Loucy (cell line): ENCODE results near the gene FEZF1.

Experiments
- H2AFZ ChIP-seq: fragments of 200-600 bp; sonication (generic); 2 replicates; pipeline ENCODE4 v1.6.0; 2016; ENCODE audit warnings: antibody characterized with exemption, mild to moderate bottlenecking, low read length, moderate library complexity
- H3F3A ChIP-seq: fragments of 200-600 bp; 2 replicates; pipeline ENCODE4 v1.6.0; 2016; ENCODE audit warnings: antibody characterized with exemption, low read depth, mild to moderate bottlenecking
- H3K27me3 ChIP-seq: fragments of 200-600 bp; sonication (generic); 2 replicates; pipeline ENCODE4 v1.6.1; 2014; ENCODE audit warnings: low read length, mild to moderate bottlenecking; ENCODE audit not compliant: insufficient read depth, poor library complexity, severe bottlenecking
- H3K36me3 ChIP-seq: fragments of 200-600 bp; sonication (generic); 2 replicates; pipeline ENCODE4 v1.6.1; 2016; ENCODE audit warnings: low read length; ENCODE audit not compliant: insufficient read depth
- H3K4me1 ChIP-seq: fragments of 200-600 bp; sonication (generic); 2 replicates; pipeline ENCODE4 v1.5.1; 2014; ENCODE audit warnings: low read length, mild to moderate bottlenecking; ENCODE audit not compliant: insufficient read depth, poor library complexity, severe bottlenecking
- H3K4me2 ChIP-seq: fragments of 200-600 bp; sonication (generic); 2 replicates; pipeline ENCODE4 v1.6.0; 2014; ENCODE audit warnings: antibody characterized with exemption, low read length, low read depth, mild to moderate bottlenecking; ENCODE audit not compliant: poor library complexity, severe bottlenecking
- H3K4me3 ChIP-seq: fragments of 200-600 bp; sonication (generic); 2 replicates; pipeline ENCODE4 v1.5.1; 2014; ENCODE audit warnings: low read length, mild to moderate bottlenecking, mixed read lengths; ENCODE audit not compliant: poor library complexity, severe bottlenecking
- H3K79me2 ChIP-seq: fragments of 200-600 bp; sonication (generic); 2 replicates; pipeline ENCODE4 v1.6.1; 2014; ENCODE audit warnings: low read length; ENCODE audit not compliant: insufficient read depth
- H3K9ac ChIP-seq: fragments of 200-600 bp; sonication (generic); 2 replicates; pipeline ENCODE4 v1.6.0; 2014; ENCODE audit warnings: mild to moderate bottlenecking, low read depth, low read length, moderate library complexity; ENCODE audit not compliant: poor library complexity, severe bottlenecking
- H3K9me2 ChIP-seq: fragments of 200-600 bp; sonication (generic); replicated peaks from 2 replicates; pipeline ENCODE4 v1.6.1; 2016; ENCODE audit warnings: low read depth, low read length, mixed read lengths
- H3K9me3 ChIP-seq: fragments of 200-600 bp; sonication (generic); 2 replicates; pipeline ENCODE4 v1.6.1; 2014; ENCODE audit warnings: mild to moderate bottlenecking, antibody characterized with exemption, low read length, low read depth; ENCODE audit not compliant: insufficient read depth
- H4K20me1 ChIP-seq: fragments of 200-600 bp; sonication (generic); 2 replicates; pipeline ENCODE4 v1.6.0; 2014; ENCODE audit warnings: antibody characterized with exemption, low read length, mild to moderate bottlenecking; ENCODE audit not compliant: insufficient read depth, poor library complexity, severe bottlenecking
- EZH2phosphoT487 ChIP-seq: fragments of 200-600 bp; IDR thresholded peaks from 2 replicates; pipeline ENCODE4 v1.6.1; 2018; ENCODE audit warnings: antibody characterized with exemption, mild to moderate bottlenecking, moderate library complexity, borderline replicate concordance
- TF ChIP-seq, protein P1 (sequence below): fragments of 200-600 bp; sonication (generic); conservative IDR thresholded peaks from 2 replicates; pipeline ENCODE4 v1.5.1; 2014; ENCODE audit warnings: mild to moderate bottlenecking, antibody characterized with exemption, low read length

Gene FEZF1

DNA sequence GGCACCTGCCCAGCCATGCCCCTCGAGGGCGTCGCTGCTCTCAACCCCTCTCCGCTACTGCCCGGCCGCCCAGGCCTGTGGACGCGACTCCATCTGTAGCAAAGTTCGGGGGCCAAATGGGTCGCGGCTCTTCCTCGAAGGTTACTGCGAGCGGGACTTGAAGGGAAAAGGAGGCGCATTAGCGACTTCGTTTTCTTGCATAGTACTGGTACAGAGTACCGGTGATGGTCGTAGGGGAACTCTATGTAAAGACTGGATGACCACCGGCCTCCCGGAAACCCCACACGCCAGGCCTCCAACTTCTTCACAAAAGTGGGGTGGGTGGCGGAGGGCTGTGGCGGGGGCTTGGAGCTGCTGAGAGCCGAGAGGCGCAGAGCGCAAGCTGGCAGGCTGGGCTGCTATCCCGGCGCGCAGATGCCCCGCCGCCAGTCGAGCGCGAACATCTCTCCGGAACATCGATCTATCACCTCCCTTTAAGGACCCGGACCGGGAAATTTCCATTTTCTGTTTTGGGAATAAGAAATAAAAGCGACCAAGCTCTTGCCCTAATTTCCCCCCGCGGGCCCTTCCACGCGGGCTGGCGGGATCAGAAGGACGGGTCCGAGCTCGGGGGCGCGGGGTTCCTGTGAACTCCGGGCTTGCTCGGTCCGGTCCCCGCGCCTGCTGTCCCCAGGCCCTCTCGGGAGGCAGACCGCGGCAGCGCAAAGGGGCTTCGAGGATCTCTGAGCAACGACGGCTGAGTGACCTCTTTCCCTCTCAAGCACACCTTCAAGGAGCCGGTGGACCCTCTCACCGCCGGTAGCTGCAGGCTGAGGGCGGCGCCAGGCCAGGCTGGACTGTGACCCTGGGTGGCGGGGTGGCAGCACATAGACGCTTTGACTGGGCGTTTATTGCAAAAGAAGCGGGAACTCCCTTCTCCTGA lies 12.2 kb upstream of the FEZF1 start:
- no peak overlapping the region for H3K4me3 ChIP-seq
- no peaks in the 10 kb centered on the region for H3F3A ChIP-seq
- no peaks in the 10 kb centered on the region for H4K20me1 ChIP-seq
- H3K9me2 ChIP-seq: no peaks in the 10 kb centered on the region
- no peaks in the 10 kb centered on the region for H3K79me2 ChIP-seq
- H3K9me3 ChIP-seq: no peaks in the 10 kb centered on the region; the same call in 1 of the 2 replicates
- TF ChIP-seq, protein P1, sequence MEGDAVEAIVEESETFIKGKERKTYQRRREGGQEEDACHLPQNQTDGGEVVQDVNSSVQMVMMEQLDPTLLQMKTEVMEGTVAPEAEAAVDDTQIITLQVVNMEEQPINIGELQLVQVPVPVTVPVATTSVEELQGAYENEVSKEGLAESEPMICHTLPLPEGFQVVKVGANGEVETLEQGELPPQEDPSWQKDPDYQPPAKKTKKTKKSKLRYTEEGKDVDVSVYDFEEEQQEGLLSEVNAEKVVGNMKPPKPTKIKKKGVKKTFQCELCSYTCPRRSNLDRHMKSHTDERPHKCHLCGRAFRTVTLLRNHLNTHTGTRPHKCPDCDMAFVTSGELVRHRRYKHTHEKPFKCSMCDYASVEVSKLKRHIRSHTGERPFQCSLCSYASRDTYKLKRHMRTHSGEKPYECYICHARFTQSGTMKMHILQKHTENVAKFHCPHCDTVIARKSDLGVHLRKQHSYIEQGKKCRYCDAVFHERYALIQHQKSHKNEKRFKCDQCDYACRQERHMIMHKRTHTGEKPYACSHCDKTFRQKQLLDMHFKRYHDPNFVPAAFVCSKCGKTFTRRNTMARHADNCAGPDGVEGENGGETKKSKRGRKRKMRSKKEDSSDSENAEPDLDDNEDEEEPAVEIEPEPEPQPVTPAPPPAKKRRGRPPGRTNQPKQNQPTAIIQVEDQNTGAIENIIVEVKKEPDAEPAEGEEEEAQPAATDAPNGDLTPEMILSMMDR: no peak
- TF ChIP-seq EZH2phosphoT487: no peak
- no peaks in the 10 kb centered on the region for H3K36me3 ChIP-seq
- H3K9ac ChIP-seq: no peak overlapping the region
- H3K27me3 ChIP-seq: no peaks in the 10 kb centered on the region
- H3K4me1 ChIP-seq: no peaks in the 10 kb centered on the region
- no peak overlapping the region for H2AFZ ChIP-seq
- no peak overlapping the region for H3K4me2 ChIP-seq

DNA sequence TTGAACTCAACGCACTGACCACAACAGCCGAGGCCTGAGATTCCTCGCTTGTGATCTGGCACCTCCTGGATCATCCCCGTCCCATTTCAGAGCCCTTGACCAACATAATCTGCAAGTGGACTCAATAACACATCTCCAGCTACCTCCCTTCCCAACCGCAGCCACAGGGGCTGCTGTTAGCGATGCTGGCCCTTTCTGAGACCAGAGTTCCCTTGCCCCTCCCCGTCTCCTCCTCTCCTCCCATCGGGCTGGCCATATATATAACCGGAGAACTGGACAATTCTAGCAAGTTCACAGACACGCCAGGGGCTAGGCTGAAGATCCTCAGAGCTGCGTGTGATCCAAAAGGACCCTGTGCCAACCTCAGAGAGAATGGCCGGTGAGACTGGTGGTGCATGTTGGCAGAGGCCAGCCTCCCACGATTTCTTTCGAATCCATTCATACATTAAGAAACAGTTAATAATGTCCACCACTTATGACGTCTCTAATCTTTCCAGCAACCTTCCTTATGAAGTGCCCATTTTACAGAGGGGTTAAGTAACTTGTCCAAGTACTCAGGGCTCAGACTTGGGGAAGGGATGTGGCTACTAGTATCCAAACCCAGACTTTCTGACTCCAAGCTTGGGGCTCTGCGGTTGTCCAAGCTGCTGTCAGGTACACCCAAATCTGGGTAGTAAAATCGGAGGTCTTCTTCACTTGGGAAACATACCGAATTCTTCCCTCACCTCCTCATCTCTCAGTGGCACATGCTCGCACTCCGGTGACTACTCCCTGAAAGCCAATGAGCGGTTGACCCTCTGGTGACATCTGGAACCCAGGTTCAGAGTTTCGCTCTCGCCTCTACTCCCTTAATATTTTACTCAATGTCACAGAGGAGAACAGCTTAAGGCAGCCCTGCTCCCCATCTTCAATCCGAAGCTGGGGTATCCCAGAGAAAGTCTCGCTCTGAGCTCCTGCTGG lies 11.2 kb upstream of the FEZF1 start:
- no peak overlapping the region for H3K4me3 ChIP-seq

GRCh38 chr7:122314284-122314683 lies 9.7 kb upstream of the FEZF1 start:
- no peaks in the 10 kb centered on the region for H4K20me1 ChIP-seq
- H3K27me3 ChIP-seq: no peaks in the 10 kb centered on the region
- no peak overlapping the region for H2AFZ ChIP-seq
- no peaks in the 10 kb centered on the region; the same call in 1 of the 2 replicates for H3K9me3 ChIP-seq
- H3K9ac ChIP-seq: no peak overlapping the region
- TF ChIP-seq, protein P1: no peak
- H3K36me3 ChIP-seq: no peaks in the 10 kb centered on the region
- no peak overlapping the region for H3K4me3 ChIP-seq
- no peak overlapping the region for H3K4me2 ChIP-seq
- no peaks in the 10 kb centered on the region for H3K79me2 ChIP-seq
- H3F3A ChIP-seq: no peaks in the 10 kb centered on the region
- no peaks in the 10 kb centered on the region for H3K9me2 ChIP-seq
- no peaks in the 10 kb centered on the region for H3K4me1 ChIP-seq

More for the DNA sequence above, 11.2 kb upstream of the FEZF1 start:
- Histone ChIP-seq H3K9ac (no peak overlapping the region), H3K36me3 (no peaks in the 10 kb centered on the region), H3K9me3 (no peaks in the 10 kb centered on the region; the same call in 1 of the 2 replicates), H3K4me2 (no peak overlapping the region), H2AFZ (no peak overlapping the region), H3K27me3 (no peaks in the 10 kb centered on the region), H3F3A (no peaks in the 10 kb centered on the region), H4K20me1 (no peaks in the 10 kb centered on the region), H3K79me2 (no peaks in the 10 kb centered on the region), H3K4me1 (no peaks in the 10 kb centered on the region), H3K9me2 (no peaks in the 10 kb centered on the region)
- TF ChIP-seq EZH2phosphoT487: no peak
- TF ChIP-seq, protein P1: no peak
